HCT116 (cell line): ENCODE data around the gene TUSC7.

Experiments used
- CEBPB ChIP-seq: IDR thresholded peaks from 2 replicates; pipeline ENCODE4 v1.6.1; 2012; ENCODE audit warnings: low read depth
- CTCF ChIP-seq, 3 experiments: fragments of 200-600 bp in 1 of 3; sonication (generic) in 1 of 3; IDR thresholded peaks in 2 of 3; conservative IDR thresholded peaks in 1 of 3; 2 replicates each; pipeline ENCODE4 v1.5.1; 2012 to 2017; ENCODE audit warnings: low read depth in 2 of 3, low read length in 2 of 3, antibody characterized with exemption in 1 of 3, borderline replicate concordance in 1 of 3, control low read depth in 1 of 3, mild to moderate bottlenecking in 1 of 3, mixed read lengths in 1 of 3, mixed run types in 1 of 3, moderate library complexity in 1 of 3; ENCODE audit not compliant: insufficient read depth in 1 of 3
- EZH2 ChIP-seq: fragments of 200-600 bp; sonication (generic); IDR thresholded peaks from 2 replicates; pipeline ENCODE4 v1.6.1; 2017; ENCODE audit warnings: antibody characterized with exemption, mixed run types
- JUND ChIP-seq: IDR thresholded peaks from 2 replicates; pipeline ENCODE4 v1.6.1; 2012
- MAX ChIP-seq: IDR thresholded peaks from 2 replicates; pipeline ENCODE4 v1.6.1; 2012
- POLR2A ChIP-seq: IDR thresholded peaks from 2 replicates; pipeline ENCODE4 v1.7.0; 2011; ENCODE audit warnings: borderline replicate concordance; ENCODE audit not compliant: insufficient read depth, insufficient read length; ENCODE audit errors: extremely low read depth
- POLR2AphosphoS5 ChIP-seq: IDR thresholded peaks from 2 replicates; pipeline ENCODE4 v1.6.1; 2011; ENCODE audit warnings: mild to moderate bottlenecking, low read depth, low read length, moderate library complexity
- REST ChIP-seq: IDR thresholded peaks from 2 replicates; pipeline ENCODE4 v1.6.1; 2012; ENCODE audit warnings: low read depth
- SRF ChIP-seq: IDR thresholded peaks from 2 replicates; pipeline ENCODE4 v1.6.1; 2012; ENCODE audit warnings: low read depth
- YY1 ChIP-seq: IDR thresholded peaks from 2 replicates; pipeline ENCODE4 v1.6.1; 2011; ENCODE audit warnings: low read length, low read depth, moderate library complexity, mild to moderate bottlenecking; ENCODE audit not compliant: insufficient replicate concordance; ENCODE audit errors: extremely low read depth
- ZFX ChIP-seq: fragments of 450-650 bp; IDR thresholded peaks from 2 replicates; pipeline ENCODE4 v1.6.1; 2017

- TF ChIP-seq CTCF (IDR thresholded peaks at IDR 0.05 in 2 of 3, conservative IDR thresholded peaks at IDR 0.05 in 1 of 3; ENCODE audit: borderline replicate concordance in 1 of 3, insufficient read depth in 1 of 3, low read depth in 2 of 3, low read length in 2 of 3) (no peak), EZH2 (no peak), REST (no peak), POLR2AphosphoS5 (no peak), POLR2A (no peak), MAX (no peak), JUND (no peak), SRF (no peak), CEBPB (no peak), ZFX (no peak), YY1 (no peak)
Observed at GRCh38 chr3:116709479-116709878, at the start of gene TUSC7.
